Activated CD4-positive, alpha-beta T cell treated with anti-CD3 and anti-CD28 coated beads, Interleukin-2, amount 50 U/mL, for 48 hours (primary cell): ENCODE measurements around the gene PLA2G2E.
"Not testable (repeated sequence)": the region's sequence is repeated elsewhere in the genome, so short reads cannot be mapped to it uniquely, and the experiment has no call there.

ENCODE experiments used
- DNase-seq, 2 experiments: peaks; one replicate each; pipeline ENCODE4 v3.0.0-alpha.2; 2020

The PLA2G2E gene

DNA sequence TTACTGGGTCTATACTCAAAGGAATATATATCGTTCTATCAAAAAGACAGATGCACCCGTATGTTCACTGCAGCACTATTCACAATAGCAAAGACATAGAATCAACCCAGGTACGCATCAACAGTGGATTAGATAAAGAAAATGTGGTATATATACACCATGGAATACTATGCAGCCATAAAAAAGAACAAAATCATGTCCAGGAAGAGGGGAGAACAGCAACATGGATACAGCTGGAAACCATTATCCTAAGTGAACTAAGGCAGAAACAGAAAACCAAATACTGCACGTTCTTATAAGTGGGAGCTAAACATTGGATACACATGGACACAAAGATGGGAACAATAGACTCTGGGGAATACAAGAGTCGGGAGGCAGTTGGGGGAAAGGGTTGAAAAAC lies 42.6 kb downstream of the PLA2G2E start:
- not testable (repeated sequence) for DNase-seq

DNA sequence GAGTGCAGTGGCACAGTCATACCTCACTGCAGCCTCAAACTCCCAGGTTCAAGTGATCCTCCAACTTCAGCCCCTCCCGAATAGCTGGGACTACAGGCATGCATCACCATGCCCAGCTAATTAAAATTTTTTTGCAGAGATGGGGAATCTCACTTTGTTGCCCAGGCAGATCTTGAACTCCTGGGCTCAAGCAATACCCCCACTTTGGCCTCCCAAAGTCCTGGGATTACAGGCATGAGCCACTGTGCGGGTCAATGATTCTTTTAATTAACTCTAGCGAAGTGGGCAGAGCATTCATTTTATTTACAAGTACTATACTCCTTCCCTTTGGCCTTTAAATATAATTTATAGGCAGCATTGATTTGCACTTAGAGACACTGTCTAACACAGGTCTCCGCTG lies 43.8 kb downstream of the PLA2G2E start:
- DNase-seq = no peak

DNA sequence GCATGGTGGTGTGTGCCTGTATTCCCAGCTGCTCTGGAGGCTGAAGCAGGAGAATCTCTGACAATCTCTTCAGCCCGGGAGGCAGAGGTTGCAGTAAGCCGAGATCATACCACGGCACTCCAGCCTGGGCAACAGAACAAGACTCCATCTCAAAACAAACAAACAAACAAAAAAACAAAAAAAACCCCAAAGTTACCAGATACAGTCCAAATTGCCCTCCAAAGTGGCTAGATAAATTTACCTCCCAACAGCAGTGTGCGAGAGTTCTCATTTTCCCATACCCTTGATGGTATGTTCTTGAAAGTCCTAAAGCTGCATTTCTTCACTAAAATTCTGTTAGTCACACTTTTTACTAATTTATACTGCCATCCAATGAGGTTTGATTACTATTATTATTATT lies 44.2 kb downstream of the PLA2G2E start:
- no peak for DNase-seq

DNA sequence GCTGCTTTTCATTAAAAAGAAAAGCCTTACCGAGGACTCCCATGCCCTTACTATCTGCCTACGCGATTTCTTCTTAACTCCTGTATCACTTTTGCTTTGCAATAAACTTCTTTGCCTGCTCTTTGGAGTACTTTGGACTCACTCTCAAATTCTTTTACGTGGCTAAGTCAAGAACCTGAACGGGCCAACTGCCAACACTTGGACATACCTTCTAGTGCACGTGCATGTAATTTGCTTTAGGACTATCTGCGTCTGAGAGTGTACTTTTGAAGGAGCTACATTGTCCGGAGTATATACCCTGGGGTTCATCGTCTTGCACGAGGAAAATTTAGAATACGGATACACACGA lies 44.8 kb downstream of the PLA2G2E start:
- DNase-seq = no peak

DNA sequence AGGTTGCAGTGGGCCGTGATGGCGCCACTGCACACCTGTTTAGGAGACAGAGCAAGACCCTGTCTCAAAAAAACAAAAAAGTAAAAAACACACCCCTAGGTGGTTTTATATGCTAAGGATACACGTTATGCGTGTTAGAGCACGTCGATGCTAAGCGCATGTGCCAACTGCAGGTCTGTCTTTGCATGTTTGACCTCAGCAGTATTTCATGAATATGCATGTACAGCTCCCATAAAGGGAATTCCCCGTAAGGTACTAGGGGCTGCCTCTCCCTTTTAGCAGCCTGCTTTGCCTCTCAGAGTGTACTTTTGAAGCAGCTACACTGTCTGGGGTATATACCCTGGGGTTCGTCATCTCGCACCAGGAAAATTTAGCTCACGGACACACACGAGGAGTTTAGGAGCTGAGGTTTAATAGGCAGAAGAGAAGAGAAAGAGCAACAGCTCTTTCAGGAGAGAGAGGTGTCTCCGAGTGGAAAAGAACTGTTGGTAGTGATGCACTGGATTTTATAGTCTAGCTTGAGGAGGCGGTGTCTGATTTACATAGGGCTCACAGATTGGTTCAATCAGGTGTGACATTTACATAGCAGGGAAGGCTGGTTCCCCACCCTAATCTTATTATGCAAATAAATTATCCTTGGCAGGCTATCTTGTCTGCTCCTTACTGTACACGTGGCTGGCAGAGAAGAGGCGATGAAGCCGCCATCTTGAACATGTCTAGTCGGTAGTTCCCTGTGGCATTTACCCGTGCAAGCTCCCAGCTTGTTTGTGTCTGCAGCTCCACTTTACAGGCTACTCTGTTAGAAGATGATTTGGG lies 45.4 kb downstream of the PLA2G2E start:
- DNase-seq = no peak

DNA sequence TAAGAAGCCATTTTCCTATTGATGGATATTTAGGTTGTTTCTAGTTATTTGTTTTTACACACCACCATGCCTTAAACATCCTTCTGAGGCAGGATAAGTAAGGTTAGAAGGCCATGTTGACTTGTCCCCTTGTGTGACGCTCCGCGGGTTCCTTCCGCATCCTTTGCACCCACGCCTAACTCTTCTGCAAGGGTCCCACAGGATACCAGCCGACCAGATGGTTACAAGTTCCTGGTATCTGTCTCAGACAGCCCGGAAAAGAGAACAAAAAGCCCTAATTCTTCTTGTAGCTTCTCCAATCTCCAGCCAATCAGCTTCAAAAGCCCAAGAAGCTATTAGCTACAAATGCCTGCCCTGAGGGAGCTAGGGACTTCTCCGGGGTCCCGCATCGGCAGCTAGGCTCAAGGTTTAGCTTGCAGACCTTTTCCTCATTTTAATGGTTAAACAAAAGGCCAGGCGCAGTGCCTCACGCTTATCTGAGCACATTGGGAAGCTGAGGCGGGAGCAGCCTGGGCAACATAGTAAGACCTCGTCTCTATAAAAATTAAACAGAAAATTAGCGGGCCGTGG lies 46.2 kb downstream of the PLA2G2E start:
- no peak for DNase-seq

DNA sequence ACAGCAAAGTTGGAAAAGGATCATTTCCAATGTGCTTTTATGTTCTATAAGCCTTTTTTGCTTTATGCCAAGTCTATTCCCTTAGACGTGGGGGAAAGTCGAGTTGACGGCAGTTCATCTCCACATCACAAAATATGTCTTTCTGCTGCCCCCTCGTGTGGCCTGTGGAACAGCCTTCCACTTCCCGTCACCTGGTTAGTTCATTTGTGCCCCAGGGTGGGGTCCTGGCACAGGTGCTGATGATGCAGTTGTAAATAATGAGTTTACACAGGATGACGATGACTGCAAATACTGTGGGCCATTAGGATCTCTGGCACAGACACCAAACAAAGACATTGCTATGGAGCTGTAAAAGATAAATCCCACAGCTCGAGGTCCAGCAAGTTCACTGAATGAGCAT lies 51.2 kb downstream of the PLA2G2E start:
- no peak for DNase-seq
